CD4-positive, alpha-beta T cell treated with Interleukin-6 at 100 ng/mL for 8 hours (primary cell): ENCODE results near the gene ITGA2B.
A peak's percentile ranks its signal among the peaks of the same experiment; 100 is the strongest.
"Not testable (repeated sequence)": the region's sequence is repeated elsewhere in the genome, so short reads cannot be mapped to it uniquely, and the experiment has no call there.

Experiments
- DNase-seq: peaks from one replicate; pipeline ENCODE4 v3.0.0-alpha.2; 2020; ENCODE audit warnings: mixed read lengths, low spot score

Gene ITGA2B

DNA sequence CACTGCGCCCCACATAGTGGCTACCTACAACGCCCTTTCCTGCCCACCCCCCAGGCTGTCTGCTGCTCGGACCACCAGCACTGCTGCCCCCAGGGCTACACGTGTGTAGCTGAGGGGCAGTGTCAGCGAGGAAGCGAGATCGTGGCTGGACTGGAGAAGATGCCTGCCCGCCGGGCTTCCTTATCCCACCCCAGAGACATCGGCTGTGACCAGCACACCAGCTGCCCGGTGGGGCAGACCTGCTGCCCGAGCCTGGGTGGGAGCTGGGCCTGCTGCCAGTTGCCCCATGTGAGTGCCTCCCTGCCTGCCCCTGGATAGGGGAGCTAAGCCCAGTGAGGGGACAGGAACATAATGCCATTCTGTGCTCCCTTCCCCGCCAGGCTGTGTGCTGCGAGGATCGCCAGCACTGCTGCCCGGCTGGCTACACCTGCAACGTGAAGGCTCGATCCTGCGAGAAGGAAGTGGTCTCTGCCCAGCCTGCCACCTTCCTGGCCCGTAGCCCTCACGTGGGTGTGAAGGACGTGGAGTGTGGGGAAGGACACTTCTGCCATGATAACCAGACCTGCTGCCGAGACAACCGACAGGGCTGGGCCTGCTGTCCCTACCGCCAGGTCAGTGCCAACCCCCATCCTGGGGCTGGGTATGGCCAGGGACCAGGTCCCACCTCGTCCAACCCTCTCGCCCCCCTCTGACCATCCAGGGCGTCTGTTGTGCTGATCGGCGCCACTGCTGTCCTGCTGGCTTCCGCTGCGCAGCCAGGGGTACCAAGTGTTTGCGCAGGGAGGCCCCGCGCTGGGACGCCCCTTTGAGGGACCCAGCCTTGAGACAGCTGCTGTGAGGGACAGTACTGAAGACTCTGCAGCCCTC lies 37.3 kb downstream of the ITGA2B start:
- no peak for DNase-seq

DNA sequence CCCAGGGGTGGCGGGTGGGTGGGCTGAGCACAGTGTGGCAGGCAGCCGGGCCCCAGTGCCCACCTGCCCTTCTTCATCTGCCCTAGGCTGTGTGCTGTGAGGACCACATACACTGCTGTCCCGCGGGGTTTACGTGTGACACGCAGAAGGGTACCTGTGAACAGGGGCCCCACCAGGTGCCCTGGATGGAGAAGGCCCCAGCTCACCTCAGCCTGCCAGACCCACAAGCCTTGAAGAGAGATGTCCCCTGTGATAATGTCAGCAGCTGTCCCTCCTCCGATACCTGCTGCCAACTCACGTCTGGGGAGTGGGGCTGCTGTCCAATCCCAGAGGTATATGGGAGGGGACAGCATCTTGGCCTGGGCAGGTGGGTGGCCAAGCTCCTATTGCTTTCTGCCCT lies 38.0 kb downstream of the ITGA2B start:
- DNase-seq = no peak

DNA sequence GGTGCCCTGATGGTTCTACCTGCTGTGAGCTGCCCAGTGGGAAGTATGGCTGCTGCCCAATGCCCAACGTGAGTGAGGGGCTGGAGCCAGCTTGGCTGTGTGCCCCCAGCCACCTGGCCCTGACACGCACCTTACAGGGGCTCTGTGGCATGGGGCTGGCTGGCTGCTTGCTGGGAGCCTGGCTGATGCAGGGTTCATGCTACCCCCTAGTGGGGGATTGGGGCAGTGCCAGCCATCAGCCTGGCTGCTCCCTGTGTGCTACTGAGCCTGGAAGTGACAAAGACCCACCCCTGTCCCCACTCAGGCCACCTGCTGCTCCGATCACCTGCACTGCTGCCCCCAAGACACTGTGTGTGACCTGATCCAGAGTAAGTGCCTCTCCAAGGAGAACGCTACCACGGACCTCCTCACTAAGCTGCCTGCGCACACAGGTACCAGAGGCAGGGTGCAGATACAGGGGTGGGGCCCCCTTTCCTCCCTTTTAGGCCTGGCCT lies 38.7 kb downstream of the ITGA2B start:
- DNase-seq = peak; percentile 72

DNA sequence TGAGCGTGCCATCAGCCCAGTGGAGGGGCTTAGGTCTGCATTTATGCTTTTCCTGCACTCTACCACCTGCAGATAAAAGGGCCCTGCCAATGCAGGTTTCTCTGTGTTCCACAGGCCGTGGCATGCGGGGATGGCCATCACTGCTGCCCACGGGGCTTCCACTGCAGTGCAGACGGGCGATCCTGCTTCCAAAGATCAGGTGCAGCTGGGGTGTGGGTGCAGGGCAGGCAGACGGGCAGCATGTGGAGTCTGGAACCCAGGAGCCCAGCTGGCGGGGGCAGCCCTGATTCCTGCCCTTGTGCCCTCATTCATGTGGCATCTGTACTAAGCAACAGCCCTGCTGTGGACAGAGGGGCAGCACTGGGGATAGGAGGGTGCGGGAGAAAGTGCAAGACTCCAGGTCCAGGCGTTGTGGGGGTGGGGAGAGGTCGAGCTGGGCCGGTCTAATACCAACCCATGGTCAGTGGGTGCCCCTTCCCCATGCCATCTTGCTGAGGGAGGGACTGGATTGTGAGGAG lies 39.8 kb downstream of the ITGA2B start:
- DNase-seq = no peak

DNA sequence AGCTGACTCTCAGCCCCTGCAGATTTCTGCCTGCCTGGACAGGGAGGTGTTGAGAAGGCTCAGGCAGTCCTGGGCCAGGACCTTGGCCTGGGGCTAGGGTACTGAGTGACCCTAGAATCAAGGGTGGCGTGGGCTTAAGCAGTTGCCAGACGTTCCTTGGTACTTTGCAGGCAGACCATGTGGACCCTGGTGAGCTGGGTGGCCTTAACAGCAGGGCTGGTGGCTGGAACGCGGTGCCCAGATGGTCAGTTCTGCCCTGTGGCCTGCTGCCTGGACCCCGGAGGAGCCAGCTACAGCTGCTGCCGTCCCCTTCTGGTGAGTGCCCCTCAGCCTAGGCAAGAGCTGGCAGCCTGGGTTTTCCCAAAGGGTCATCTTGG lies 40.5 kb downstream of the ITGA2B start:
- no peak for DNase-seq

DNA sequence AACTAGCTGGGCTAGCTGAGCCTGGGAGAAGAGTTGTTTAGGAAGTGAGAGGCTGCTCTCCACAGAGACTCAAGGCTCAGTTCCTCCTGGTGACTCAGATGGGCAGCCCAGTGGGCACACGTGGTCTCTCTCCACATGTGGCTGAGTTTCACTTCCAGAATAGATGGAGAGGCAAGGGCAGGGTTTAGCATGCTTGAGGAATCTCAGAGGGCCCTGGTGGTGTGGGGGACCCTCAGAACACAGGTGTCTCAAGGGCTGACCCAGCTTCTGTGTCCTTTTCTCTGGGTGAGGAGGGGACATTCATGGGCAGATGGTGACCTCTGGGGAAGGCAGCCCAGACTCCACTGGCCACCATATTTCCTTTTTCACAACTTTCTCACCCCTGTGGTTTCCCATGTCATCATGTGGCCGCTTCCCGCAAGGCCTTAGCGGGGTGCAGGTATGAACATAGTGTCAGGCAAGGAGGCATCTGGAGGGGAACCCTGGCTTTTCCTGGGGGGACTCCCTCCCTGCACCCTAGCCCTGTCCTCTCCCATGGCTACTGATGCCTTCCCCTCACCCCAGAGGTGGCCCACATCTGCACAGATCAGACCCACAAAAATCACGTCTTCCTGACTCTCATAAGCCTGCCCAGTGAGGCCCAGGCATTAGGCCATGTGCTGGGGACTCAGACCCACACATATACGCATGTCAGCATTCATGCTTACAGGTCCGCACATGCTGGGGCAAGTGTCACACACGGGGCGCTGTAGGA lies 41.0 kb downstream of the ITGA2B start:
- DNase-seq = no peak

DNA sequence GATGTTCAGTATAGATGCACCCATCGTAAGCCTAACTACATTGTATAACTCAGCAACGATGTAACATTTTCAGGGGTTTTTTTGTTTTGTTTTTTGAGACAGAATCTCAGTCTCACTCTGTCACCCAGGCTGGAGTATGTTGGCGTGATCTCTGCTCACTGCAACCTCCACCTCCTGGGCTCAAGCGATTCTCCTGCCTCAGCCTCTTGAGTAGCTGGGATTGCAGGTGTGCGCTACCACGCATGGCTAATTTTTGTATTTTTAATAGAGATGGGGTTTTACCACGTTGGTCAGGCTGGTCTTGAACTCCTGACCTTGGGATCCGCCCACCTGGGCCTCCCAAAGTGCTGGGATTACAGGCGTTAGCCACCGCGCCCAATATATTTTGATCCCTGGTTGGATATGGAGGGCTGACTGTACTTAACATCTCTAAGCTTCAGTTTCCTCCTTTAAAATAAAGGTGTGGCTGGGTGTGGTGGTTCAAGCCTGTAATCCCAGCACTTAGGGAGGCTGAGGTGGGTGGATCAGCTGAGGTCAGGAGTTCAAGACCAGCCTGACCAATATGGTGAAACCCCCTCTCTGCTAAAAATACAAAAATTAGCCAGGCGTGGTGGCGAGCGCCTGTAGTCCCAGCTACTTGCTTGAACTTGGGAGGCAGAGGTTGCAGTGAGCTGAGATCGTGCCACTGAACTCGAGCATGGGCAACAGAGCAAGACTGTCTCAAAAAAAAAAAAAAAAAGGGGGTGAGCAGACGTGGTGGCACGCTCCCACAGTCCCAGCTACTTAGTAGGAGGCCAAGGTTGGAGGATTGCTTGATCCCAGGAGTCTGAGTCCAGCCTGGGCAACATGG lies 42.0 kb downstream of the ITGA2B start:
- not testable (repeated sequence) for DNase-seq

DNA sequence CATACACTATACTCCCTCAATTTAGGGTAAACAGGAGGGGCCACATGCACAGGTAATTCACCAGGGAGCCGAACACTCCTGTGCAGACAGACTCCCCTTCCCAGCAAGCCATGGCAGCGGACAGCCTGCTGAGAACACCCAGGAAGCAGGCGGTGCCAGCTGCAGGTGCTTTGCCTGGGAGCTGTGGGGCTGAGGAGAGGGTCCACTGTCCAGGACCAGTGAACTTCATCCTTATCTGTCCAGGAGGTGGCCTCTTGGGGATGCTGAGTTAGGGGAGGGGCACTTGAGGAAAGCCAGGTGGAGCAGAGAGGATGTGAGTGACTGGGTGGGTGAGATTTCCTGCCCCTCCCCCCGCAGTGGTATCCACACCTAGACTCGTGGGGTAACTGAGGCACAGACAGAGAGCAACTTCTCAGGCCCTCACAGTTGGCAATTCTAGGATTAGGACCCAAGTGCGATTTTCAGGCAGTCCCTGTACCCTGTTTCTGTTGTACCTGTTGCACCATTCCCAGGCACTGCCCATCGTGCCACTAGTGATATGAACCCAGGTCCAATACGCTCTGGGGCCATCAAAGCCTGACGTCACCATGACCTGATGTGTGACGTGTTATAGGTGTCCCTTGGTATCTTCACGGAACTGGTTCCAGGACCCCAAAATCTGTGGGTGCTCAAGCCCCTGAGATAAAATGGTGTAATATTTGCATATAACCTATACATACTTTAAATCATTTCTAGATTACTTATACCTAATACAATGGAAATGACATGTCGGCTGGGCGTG lies 43.2 kb downstream of the ITGA2B start:
- DNase-seq = no peak

DNA sequence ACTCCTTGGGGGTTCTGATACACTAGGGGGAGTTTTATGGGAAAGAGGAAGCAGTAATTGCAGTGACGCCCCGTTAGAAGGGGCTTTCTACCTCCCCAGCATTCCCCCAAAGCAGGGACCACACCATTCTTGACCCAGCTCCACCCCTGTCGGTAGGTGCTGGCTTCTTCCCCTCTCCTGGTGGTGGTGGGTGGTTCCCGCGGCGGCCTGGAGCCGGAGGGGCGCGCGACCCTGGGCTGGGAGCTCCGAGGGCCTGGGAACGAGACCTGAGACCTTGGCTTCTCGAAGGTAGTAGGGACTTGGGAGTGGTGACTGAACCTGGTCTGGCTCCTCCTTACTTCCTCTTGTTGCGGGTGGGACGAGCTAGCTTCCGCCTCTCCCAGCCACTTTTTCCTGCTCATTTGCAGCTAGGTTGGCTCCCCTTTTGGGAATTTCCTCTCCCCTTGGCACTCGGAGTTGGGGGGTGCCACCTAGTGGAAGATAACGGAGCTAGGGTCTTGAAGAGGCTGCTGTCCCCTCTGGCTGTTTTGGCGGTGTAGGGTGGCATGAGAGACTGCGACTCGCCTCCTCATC lies 43.9 kb downstream of the ITGA2B start:
- DNase-seq = peak; percentile 46

DNA sequence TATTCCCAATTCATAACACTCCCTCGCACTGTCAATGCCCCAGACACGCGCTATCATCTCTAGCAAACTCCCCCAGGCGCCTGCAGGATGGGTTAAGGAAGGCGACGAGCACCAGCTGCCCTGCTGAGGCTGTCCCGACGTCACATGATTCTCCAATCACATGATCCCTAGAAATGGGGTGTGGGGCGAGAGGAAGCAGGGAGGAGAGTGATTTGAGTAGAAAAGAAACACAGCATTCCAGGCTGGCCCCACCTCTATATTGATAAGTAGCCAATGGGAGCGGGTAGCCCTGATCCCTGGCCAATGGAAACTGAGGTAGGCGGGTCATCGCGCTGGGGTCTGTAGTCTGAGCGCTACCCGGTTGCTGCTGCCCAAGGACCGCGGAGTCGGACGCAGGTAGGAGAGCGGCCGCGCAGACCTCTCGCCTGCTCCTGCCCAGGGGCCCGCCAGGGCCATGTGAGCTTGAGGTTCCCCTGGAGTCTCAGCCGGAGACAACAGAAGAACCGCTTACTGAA lies 44.5 kb downstream of the ITGA2B start, which contains the start of gene GRN:
Gene GRN, plus strand, starts transcription at position 364 of the 515 bp plus-strand sequence. CDS start 3,863 bp downstream, outside the sequence.
- DNase-seq = peak; percentile 84

DNA sequence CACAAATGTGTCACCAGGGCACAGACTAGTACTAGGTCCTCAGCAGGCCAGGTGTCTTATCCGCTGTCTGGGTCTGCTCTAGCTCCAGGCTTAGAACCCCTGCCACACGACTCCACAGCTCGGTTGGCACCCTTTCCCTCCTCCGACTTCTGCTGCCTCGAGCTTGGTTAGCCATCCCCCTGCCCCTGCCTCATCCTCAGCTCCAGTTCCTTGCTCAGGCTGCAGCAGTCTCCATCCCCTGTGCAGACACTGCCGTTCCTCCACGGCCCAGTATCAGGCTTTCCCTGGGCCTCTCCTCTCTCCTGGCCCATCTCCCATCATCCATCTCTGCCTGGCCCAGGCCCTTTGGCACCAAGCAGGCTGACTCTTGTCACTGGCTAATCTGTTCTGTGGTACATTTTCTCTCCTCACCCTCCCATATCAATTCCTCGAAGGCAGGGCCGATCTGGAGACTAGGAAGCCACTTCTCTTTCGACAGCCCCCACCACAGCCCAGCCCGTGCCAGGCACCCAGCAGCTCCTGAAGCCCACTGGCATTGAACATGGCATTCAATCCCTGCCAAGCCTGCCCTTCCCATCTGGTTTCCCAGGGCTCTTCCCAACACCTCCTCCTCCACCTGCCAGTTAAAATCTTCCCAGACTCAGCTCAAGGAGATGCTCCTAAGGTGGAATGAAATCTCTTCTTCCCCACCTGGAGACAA lies 45.8 kb downstream of the ITGA2B start:
- DNase-seq = no peak

DNA sequence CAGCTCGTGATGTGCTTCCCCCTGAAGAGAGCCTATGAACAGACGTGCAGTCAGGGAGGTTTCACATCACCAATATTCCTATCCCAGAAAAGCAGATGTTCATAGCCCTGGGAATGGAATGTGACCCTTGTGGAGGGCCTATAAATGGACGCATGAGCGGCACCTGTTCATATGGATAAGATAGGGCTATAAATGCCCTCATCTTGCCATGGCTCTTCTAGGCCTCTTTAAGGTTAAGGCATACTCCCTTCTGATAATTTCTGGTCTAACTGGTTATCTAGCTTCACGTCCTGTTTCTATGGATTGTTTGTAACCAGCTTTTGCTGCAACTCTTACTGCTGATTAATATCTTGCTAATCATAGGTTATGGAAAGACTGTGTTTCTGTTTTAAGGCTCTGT lies 48.9 kb downstream of the ITGA2B start:
- DNase-seq = not testable (repeated sequence)

DNA sequence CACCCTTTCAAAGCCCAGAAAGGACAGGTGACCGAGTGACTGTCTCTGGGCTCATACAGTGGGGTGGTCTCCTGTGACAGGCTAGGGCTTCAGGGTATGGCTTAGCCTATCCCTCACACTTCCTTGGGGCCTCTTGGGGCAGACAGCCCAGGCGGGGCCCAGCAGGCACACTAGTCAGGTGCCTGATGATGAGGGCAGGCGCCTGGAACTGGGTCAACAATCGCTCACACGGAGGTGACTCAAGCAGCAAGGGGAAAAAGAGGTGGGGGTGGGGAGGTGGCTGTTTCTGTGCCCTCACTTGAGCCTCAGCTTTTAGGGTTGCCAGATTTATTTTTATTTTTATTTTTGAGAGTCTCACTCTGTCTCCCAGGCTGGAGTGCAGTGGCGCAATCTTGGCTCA lies 50.7 kb downstream of the ITGA2B start:
- no peak for DNase-seq

DNA sequence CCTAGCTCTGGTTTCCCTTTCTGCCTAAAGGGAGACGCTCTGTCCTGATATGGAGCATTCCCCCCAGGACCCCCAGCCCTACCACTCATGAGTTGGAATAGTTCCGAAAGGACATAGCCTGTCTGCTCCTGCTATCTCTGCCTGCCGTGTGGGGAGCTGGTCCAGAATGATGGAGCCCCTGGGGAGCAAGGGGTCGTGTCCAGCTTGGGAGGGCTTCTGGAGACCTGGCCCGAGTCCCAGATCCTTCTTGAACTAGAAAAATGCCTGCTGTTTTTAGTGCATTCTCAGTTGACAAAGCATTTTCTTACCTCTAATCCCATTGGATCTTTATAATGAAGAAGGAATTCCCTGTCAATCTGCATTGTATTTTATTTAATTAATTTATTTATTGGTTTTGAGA lies 53.5 kb downstream of the ITGA2B start:
- DNase-seq = no peak

DNA sequence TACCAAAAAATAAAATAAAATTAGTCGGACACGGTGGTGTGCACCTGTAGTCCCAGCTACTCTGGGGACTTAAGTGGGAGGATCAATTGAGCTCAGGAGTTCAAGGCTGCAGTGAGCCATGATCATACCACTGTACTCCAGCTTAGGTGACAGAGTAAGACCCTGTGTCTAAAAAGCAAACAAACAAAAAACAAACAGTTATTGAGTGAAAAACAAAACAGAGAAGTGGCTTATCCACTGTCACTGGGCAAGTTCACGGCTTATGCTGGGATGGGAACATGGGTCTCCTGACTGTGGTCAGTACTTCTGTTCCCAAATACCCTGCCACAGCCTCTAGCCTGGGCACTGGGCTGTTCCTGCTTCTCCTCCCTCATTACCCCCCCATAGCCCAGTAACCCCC lies 53.9 kb downstream of the ITGA2B start:
- no peak for DNase-seq

DNA sequence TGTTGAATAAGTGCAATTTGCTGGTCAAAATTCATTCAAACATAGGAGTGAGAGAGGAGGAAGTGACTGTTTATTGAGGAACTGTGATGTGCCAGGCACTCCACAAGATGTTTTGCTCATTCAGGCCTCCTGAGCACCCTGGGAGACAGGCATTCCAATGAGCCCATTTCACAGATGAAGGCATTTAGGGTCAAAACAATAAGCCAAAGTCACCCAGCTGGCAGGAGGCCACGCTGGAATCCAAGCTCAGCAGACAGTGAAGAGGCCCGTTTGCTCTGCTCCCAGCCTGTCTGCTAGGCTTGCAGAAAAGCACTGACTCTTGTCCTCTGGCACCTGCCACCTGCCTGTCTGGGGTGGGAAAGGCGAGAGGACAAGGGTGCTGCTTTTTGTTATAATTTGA lies 54.7 kb downstream of the ITGA2B start:
- DNase-seq = no peak

DNA sequence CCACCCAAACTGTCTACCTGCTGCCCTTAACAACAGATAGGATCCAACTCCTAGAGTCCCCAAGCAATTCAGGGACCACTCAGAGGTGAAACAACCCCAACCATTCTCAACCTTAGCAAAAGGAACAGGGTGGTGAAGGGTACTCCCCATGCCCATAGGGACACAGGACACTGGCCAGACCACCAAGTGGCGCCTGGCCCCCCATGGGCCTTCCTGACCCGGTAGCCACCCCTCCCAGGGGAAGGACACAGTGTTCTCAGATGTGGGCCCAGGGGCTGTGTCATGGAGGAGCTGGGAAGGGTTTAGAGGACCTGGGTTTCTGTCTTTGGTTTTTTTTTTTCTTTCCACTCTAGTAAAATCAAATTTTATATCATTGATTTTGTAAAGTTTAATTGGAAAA lies 55.1 kb downstream of the ITGA2B start:
- DNase-seq = no peak

DNA sequence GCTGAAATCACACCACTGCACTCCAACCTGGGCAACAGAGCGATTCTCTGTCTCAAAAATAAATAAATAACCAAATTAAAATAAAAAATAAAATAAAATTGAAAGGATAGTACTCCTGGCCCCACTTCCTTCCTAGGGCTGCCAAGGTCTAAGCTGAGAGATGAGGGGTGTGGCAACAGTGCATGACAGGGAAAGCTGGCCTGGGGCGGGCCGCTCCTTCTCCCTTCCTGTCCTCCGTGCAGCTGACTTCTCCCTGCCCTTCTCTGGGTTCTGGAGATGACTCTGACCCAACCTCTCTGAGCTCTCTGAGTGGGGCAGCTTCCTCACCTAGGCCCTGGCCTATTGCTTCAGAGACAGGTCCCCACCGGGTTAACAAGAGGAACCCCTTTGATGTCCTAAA lies 56.1 kb downstream of the ITGA2B start:
- DNase-seq = no peak

DNA sequence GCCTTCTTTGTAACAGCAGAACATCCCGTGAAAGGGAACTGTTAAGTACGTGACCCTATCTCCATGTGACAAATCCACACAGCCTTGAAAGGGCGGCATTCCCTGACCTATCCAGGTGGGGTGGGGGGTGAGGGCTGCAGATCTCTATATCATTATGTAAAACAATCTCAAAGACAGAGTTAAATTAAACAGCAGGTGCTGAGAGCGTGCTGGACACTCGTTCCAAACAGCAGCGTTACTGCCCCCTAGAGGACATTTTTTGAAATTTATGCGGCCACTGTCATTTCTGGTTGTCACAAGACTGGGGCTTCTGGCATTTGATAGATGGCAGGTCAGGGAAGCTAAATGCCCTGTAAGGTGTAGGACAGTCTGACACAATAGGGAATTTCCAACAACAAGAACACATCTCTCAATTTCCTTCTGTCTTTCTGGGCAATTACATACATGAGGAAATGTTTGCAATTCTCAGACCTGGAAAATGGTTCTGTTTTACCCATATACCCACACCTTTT lies 58.1 kb downstream of the ITGA2B start:
- peak; percentile 79 for DNase-seq

DNA sequence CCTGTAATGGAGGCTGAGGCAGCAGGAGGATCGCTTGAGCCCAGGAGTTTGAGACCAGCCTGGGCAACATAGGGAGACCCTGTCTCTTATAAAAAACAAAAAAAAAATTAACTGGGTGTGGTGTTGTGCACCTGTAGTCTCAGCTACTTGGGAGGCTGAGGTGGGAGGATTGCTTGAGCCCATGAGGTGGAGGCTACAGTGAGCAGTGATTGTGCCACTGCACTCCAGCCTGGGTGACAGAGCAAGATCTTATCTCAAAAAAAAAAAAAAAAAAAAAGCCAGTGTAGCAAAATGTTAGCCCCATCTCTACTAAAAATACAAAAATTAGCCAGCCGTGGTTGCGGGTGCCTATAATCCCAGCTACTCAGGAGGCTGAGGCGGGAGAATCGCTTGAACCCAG lies 59.2 kb downstream of the ITGA2B start:
- DNase-seq = not testable (repeated sequence)
